Measurements from ENCODE around the gene BICDL1.

Gene BICDL1

DNA sequence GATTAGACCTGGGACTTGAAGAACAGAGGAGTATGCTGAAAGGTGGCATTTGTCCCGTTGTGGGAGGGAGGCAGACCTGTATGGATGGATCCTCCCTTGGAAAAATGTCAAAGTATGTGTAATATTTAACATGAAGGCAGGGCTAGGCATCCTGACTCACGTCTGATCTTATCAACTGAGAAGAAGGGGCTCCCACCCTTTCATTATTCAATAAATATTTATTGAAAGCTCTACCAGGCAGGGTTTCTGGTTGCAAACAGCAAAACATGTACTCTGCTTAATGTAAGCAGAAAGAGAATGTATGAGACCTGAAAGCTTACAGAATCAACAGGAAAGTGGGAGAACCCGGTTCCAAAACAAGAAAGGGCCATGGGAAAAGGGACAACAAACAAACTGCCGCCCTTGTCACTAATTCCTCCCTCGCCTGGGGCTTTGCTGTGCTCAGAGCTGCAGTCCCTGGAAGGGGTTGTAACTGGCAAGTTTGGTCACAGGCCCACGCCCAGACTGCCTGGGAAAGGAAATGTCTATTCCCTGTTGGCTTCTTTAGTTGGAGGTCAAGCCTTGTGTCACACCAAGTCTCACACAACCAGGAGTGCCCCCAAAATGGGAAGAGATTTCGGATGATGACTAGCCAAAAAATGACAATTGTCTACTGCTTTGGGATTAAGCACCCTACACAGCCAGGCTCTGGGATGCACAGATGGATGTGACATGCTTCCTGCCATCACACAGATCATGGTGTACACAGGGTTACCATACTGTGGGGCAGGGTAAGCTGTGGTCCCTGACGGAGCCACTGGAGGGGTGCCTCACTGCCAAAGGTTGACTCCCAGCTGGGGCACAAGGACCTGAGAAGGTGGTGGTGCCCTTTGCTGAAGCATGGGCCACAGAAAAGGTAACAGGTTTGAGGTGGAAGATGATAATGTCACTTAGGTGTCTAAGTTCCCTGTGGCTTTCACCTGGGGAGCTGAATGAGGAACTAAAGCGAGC lies 90.7 kb downstream of the BICDL1 start:
- DNase-seq (ENCODE audit: low spot score): no peak

DNA sequence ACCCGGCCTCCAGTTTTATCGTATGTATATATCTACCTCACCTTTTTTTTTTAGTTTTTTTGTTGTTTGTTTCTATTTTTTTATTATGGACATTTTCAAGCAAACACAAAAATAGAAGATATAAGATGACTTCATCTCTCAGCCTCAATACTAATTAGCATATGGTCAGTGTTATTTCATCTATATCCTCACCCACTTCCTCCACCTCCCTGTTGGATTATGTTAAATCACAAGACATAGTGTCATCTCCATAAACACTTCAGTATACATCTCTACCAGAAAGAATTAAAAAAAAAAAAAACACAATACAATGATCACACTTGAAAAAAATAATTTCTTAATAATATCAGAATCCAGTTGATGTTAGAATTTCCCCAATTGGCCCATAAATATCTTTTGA lies 92.6 kb downstream of the BICDL1 start:
- DNase-seq (ENCODE audit: low spot score): no peak

DNA sequence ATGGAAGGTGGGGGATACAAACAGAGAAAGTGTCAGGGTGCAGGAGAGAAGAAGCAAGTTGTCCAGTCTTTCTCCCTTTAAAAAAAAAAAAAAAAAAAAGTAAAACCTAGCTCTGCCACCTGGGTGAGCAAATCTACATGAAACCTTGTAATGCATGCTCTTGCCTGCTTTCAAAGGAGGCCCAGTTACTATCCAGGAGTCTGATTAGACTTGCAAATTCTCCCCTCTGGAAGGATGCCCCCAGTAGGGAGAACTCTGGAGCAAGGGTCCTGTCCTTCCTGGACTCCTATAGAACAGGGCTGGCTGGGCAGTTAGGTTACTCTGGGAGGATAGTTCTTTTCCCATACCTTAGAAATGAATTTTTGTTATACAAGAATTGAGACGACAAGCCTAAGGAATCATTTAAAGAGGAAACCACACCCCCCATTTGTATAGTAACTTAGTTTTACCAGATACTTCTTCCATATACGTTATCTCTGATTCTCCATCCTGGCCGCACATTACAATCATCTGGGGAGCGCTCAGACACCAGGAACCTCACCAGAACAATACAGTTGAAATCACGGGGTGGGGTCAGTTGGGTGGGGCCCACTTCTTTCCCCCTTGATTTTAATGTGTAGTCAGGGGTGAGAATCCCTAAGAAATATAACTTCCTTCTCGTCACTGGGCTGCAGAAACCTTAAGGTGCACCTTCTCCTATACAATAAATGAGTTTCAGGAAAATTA lies 97.0 kb downstream of the BICDL1 start:
- DNase-seq (ENCODE audit: low spot score): peak; percentile 43

DNA sequence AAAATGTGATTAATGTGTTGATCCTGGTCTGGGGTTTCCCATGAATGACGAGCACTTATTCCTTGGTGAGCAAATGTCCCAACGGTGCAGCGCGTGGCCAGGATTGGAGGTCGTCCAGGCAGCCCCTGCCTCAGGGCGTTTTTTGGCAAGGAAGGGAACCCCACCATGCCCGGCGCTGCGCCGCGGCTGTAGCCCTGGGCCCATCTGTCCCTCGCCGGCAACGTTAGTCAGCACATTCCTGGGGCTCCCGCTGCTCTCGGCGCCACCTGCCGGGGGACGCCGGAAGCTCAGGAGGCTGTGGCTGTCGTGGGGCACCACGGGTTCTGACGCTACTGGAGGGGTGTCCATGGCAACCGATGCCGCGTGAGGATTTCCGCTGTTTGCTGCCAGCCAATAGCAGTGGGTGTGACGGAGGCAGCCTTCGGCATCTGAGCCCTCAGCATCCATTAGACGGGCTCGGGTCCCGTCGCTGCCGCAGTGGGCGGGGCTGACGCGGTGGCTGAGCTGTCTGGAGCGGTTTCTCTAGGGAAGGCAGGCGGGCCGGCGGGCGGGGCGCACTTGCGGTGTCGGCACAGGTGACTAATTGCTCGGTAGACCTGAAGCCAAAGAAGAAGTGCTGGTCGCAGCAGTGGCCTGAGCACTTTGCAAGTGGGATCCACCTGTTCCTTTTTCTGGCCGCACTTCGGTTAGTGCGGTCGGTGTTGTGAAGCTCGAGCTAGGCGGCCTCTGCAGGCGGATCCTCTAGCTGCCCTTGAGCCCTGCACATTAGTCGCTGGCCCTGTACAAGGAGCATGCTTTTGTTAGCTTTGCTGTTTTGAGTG lies 98.0 kb downstream of the BICDL1 start:
- DNase-seq (ENCODE audit: low spot score): peak; percentile 100

DNA sequence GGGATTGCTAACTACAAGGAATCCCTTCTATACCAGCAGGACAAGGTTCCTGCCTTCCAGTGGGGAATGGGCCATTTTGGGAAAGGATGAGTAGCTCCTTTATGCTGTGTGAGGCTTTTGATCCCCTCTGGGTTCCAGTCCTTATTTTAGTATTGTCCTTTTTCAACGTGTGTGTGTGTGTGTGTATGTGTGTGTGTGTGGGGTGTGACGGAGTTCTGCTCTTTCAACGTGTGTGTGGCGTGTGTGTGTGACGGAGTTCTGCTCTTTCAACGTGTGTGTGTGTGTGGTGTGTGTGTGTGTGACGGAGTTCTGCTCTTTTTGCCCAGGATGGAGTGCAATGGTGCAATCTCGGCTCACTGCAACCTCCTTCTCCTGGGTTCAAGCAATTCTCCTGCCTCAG lies 100.1 kb downstream of the BICDL1 start:
- no peak for DNase-seq (ENCODE audit: low spot score)

DNA sequence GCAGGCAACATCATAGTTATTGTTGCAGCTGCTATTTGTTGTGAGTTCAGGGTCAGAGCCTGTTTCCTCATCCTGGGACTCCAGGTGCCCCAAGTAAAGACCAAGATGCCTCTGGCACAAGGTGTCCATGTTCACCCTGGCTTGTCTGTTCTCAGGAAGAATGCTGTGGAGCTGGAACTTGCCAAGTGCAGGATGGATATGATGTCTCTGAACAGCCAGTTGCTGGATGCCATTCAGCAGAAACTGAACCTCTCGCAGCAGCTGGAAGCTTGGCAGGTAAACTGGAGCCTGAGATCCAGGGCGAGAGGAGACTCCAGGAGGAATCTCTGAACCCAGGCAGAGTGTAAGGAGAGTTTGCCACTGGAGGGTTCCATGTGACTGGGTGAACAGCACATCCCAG lies 100.8 kb downstream of the BICDL1 start:
- DNase-seq (ENCODE audit: low spot score): no peak

DNA sequence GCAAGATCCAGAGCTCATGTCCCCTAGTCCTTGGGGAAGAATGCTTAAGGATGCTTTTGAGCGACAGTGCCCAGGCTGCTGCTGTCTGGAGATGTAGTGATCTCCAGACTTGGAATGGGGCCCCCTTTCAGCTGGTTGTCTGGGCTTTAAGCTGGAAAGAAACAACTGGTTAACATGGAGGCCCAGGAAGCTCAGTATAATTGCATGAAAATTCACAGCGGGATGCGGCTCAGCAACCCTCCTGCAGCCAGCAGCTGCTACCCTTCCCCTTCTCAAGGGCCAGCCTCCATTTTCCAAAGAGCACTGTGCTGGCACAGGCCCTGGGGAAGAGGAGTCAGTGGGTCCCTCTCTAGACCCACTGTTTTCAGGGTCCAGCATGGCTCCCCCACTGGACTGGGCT lies 101.2 kb downstream of the BICDL1 start:
- DNase-seq (ENCODE audit: low spot score): no peak

DNA sequence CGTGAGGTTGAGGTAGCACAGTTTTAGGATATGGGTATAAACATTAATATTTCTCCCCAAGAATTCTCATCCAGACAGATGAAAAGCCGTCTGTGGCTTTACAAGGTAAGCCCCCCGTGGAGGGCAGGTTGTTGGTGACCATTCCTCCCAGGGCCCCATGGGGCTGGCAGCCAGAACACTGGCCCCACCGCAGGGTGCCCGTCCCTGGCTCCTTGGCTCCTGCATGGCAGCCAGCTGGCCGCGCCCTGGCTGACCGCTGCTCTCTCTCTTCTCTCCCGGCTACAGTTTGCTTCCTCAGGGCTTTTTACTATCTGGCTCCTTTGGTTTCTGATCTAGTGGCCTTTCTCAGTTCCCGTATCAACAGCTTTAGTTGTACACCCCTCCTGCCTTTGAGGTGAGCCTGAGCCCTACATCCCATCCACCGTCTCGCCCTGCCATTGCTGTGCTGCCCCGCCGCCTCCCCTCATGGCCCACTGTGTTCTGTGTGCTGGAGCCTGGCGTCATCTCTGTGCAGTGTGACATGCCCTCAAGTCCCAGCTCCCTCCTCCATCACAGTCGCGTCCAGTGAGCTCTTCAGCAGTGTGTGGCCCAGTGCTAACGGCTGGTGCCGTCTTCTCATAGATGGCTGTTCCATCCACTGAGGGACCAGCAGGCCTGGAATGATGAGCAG lies 101.7 kb downstream of the BICDL1 start:
- DNase-seq (ENCODE audit: low spot score): no peak

DNA sequence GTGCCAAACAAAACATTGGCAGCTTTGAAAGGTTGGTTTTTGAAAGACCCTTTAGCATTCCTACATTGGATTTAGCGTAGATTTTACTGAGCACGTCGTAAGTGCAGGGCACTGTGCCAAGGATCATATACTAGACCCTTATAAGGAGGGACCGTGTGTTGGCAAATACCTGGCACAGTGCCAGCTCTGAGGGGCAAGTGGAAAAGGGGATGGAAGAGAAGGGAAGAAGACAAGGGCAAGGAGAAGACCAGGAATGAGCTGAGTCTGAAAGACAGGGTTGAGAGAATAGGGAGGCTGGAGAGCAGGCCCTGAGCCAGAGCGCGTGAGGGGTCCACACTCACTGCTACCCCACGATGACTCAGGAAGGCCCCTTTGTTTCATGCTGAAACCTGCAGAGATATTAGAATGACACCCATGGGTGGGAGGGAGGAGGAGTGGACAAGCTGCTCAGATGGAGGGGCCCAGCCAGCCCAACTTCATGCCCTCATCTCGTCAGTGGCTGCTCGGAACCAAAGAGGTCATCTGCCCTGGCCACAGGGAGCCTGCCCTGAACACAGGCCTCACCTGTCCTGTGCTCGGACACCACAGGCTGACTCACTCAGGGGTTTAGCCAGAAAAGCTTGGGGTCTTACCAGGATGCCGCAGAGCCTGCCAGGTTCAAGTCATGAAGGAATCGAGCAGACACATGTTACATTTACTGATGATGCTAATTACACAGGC lies 102.5 kb downstream of the BICDL1 start:
- no peak for DNase-seq (ENCODE audit: low spot score)

DNA sequence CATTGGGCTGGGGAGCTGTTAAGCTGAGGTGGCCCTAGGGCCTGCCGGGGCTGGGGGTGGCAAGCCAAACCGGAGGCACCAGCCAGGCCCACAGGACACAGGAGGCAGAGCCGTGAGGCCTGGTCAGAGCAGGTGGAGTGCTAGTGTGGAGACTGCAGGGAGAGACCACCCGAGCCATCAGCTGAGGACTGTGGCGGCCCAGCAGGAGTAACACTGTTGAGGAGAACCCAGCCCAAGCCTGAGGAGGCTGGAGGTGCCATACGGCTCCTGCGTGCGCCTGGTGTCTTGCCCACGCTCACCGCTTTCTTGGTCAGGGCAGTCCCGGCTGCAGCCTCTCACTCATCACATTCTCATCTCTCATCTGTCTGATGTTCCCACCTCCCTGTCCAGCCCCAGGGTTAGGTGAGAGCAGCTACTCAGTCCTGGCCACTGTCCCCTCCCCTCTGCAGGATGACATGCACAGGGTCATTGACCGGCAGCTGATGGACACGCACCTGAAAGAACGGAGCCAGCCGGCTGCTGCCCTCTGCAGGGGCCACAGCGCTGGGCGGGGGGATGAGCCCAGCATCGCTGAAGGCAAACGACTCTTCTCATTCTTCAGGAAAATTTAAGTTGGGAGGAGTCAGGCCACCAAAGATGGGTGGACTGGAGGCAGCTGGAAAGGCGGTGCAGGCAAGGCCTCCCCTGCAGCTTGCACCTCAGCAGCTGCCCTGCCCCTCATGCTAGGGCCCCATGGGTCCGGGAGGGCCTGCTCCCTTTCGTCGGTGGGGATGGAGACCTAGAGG lies 103.7 kb downstream of the BICDL1 start:
- no peak for DNase-seq (ENCODE audit: low spot score)

DNA sequence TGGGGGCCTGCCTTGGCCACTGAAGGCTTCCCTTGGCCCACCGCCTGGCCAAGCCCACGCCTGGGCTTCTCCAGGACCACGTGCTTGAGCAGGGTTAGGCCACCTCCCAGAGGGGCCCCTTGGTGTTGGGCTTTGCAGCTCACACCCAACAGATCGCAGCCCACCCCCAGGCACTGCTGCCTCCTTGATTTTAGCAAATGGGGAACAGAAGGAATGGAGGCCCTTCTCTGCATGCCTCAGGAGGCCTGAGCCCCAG lies 104.2 kb downstream of the BICDL1 start:
- DNase-seq (ENCODE audit: low spot score): no peak

DNA sequence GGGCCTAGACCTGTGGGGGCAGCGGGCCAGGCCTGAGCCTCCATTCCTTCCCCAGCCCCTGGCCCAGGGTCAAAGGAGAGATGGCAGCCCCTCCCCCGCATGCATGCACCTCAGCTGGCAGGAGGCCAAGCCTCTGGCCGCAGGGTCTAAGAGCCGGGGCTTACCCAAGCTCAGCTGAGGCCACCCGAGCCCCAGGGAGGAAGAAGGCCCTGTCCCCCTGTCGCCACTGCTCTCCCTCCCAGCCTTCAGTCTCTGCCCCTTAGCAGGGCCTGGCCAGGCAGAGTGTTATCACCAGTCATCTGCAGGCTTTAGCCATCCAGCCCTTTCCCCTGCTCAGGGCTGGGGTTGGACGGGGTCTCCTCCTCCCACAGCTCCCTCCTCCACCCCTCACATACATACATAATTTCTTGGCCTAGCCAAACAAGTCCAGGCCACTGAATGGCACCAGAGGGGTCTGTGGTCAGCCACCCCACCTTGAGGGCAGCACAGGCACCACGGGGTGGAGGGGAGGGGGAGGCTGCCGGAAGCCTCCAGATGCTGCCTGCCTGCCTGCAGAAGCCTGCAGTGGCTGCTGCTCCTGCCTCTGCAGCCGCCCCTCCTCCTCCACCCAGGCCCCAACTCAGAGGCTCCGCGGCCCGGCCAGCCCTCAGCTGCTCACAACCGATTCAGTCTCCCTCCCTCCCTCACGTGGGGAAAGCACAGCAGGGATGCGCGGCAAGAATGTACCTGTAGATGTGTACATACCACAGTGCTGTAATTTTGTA lies 104.7 kb downstream of the BICDL1 start:
- peak; percentile 40 for DNase-seq (ENCODE audit: low spot score)

DNA sequence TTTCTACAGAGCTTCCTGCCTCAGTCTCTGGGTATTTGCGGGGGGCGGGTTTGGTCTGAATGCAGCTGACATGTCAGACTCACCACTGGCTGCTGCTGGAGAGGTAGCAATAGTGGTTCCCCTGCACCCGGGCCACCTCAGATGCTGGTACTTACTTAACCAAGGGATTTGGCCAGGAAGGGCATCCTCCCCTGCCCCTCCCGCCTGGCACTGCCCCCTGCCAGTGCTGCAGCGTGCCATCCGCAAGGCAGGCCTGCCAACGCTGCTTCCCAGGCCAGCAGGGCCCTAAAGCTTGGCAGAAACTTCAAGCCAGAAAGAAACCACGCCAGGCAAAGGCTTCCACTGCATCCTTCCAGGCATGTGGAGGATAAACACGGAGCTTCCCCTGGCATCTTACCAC lies 105.4 kb downstream of the BICDL1 start:
- DNase-seq (ENCODE audit: low spot score): no peak

DNA sequence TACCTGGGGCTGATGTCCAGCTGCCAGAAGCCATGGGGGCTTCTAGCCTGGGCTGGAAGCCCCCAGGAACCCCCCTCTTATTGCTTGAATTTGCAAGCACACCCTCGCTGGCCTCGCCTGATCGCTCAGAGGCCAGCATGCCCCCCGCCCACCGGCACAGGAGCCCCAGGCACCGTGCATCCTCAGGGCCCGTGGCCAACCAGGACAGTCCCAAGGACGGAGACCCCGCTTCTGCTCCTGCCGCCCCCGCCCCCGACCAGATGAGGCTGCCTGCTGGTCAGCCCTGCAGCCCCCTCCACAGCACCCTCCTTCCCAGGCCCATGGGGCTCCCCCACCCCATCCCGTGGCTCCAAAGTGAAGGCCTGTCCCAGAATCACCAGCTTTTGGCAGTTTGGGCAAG lies 106.3 kb downstream of the BICDL1 start:
- DNase-seq (ENCODE audit: low spot score): no peak

DNA sequence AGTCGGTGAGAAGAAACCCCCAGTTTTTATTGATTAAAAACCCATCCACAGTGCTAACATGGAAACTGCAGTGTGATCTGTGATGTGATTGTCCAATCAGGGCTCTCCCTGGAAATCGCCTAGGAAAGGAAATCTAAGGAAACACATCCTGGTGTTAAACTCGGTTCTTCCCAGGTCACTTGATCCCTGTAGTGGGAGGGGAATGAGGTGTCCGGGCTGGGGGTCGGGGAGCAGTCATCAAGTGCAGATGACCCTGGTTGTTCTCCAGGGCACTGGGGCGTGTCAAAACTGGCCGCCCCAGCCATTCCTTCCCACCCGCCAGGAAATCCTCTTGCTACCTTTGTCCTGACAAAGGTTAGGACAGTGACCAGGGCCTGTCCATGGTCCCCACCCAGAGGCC lies 106.7 kb downstream of the BICDL1 start:
- DNase-seq (ENCODE audit: low spot score): no peak

DNA sequence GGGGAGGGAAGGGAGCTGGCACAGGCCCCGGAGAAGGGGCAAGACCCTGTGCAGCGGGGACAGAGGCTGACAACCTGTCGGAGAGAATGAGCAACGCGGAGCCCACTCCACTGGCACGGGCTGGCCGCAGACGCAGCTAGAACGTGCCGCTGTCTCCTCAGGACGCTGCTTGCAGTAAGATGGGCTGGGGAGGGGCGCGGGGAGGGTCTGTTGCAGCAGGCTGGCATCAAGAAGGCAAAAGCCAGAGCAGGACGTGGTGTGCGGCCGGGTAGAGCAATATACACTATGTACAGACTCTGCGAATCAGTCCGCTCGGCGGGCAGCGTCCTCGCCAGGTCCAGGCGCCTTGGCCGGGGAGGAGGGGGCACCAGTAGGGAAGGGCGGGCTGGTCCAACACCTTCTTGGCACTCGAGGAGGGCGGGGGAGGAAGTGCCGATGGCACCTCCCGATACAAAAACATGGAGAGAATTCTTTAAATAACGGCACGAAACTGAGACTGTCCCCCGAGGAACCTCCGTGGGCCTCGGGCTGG lies 107.7 kb downstream of the BICDL1 start:
- DNase-seq (ENCODE audit: low spot score): no peak

DNA sequence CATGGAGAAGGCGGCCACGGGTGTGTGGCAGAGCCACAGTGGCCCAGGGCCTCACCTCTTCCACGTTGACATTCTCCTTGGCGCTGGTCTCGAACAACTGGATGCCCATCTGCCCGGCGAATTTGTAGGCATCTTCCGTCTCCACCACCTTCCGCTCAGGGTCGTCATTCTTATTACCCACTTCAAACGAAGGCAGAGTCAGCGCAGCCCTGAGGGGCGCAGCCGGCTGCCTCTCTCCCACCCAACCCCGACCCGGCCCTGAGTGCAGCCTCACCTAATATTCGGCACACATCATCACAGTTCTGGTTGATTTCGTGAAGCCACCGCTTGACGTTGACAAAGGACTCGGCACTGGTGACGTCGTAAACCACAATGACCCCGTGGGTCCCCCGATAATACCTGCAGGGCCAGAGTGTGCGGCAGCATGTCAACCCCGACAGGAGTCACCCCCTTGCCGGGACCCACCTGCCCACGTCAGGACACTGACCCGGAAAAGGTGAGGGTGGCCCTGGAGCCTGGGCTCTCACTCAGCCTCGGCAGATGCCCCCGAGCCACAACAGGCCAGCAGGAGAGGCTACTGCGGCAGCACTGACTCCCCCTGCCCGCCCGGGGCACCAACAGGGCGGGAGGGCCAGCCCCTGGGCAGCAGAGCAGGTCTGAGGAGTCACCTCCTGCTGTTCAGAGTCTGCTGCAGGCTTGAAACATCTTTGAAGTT lies 109.9 kb downstream of the BICDL1 start:
- DNase-seq (ENCODE audit: low spot score): no peak

DNA sequence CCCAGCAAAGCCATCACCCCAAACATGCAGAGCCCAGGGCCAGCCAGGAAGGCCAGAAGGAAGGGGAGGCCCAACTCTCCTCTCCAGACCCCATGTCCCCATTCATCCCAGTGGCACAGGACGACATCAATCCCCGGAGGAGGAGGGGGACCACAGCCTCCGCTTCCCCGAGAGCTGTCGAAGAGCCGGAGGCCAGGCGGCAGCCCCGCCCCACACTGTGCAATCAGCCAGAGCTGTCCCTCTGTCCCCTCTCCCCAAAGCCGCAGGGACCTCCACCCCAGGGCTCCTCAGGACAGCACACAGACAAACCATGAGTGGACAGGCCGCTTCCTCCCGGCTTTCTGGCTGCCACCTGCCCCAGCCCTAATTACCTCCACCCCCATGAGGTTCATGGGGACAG lies 110.7 kb downstream of the BICDL1 start:
- DNase-seq (ENCODE audit: low spot score): no peak

DNA sequence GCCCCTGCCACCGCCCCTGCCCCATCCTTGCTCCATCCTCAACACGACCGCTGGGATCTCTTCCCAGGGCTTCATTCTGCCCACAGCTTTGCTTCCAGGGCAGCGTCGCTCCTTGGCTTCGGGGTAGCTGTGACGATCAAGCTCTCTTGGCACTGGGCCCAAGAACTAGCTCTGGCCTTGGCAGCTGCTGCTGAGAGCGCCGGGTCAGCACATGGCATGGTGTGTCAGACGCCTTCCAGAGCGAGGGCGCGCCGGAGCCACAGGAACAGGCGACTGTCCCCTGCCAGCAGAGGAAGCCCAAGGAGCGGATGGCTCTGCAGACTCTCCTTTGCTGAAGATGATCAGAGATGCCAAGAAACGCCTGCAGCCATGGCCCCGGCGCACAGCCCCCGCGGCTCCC lies 111.6 kb downstream of the BICDL1 start:
- DNase-seq (ENCODE audit: low spot score): no peak
